Activated naive CD4-positive, alpha-beta T cell treated with anti-CD3 and anti-CD28 coated beads for 36 hours (primary cell): ENCODE data around the gene NEDD4L. TPM values are rescaled to one million over a fixed set of nuclear protein-coding genes. Genes with fewer than 3 reads are reported as not detected.

Experiments
- CTCF ChIA-PET: fragments of 350-600 bp; sonication (Branson Sonifier 250); formaldehyde crosslinking; loops from one replicate; lab custom pipeline; 2021; ENCODE audit warnings: antibody characterized with exemption; lab: Charles Lee
- DNase-seq: peaks from one replicate; pipeline ENCODE4 v3.0.0-alpha.2; 2020
- H3K27ac Mint-ChIP-seq: one replicate; pipeline ENCODE4 v1.8.0; 2021; ENCODE audit warnings: mild to moderate bottlenecking, mixed read lengths
- H3K27me3 Mint-ChIP-seq: one replicate; pipeline ENCODE4 v1.8.0; 2021; ENCODE audit warnings: low read depth, mixed read lengths
- H3K36me3 Mint-ChIP-seq: one replicate; pipeline ENCODE4 v1.8.0; 2021; ENCODE audit warnings: low read depth, mixed read lengths
- H3K4me1 Mint-ChIP-seq: one replicate; pipeline ENCODE4 v1.8.0; 2021; ENCODE audit warnings: low read depth, mixed read lengths
- H3K4me3 Mint-ChIP-seq: one replicate; pipeline ENCODE4 v1.8.0; 2021; ENCODE audit warnings: mild to moderate bottlenecking, moderate library complexity, mixed read lengths
- H3K9me3 Mint-ChIP-seq: one replicate; pipeline ENCODE4 v1.8.0; 2021; ENCODE audit warnings: mixed read lengths
- intact Hi-C: fragments of 100-400 bp; cut with micrococcal nuclease; formaldehyde crosslinking; loops from one replicate; pipeline ENCODE4 v1.15.1; 2023
- total RNA-seq, 2 experiments: library from RNA; stranded (reverse); gene quantifications; one replicate each; pipeline ENCODE4 v1.2.3, GENCODE V29; 2021

Gene NEDD4L
- total RNA-seq, 2 experiments from 2014 or later: 5.3 to 5.6 TPM

DNA sequence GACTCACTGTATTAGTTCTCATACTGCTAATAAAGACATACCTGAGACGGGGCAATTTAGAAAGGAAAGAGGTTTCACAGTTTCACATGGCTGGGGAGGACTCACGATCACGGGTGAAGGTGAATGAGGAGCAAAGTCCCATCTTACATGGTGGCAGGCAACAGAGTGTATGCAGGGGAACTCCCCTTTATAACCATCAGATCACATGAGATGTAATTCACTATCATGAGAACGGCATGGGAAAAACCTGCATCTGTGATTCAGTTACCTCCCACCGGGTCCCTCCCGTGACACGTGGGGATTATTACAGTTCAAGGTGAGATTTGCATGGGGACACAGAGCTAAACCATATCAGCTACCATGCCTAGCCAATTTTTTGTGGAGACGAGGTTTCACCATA is 168.2 kb downstream of the NEDD4L start:
- CTCF ChIA-PET: no interaction called here

DNA sequence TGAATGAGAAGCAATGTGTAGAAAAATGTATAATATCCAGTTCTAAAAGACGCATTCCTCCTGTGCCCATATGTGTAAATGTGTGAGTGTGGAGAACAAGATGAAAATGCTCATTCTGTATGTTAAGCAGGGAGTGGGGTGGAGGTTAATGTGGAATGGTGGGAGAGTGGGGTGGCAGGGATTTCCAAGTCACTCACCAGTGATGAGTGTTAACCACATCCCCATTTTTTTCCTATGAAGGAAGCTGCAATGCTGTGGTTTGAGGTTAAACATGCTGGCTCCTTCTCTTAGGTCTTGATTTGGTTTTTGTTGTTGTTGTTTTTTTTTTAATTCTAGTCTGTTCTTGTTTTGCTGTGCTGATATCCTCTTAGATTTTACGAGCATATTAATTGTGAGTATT is 169.4 kb downstream of the NEDD4L start:
- CTCF ChIA-PET: no interaction called here
- intact Hi-C loops: no loop called here
- Mint-ChIP-seq H3K27me3 (no peaks in the 10 kb centered on the region), H3K4me1 (peaks cover 13% of the 10 kb centered on the region), H3K4me3 (no peak overlapping the region), H3K27ac (no peak overlapping the region), H3K36me3 (no peaks in the 10 kb centered on the region), H3K9me3 (no peaks in the 10 kb centered on the region)
- no peak for DNase-seq

More for the DNA sequence above, 168.2 kb downstream of the NEDD4L start:
- Mint-ChIP-seq H3K27ac (no peak overlapping the region), H3K4me3 (no peak overlapping the region), H3K9me3 (no peaks in the 10 kb centered on the region), H3K27me3 (no peaks in the 10 kb centered on the region), H3K4me1 (peaks cover 13% of the 10 kb centered on the region), H3K36me3 (no peaks in the 10 kb centered on the region)
- intact Hi-C loops: no loop called here
- DNase-seq: no peak

- no peak for DNase-seq
- no peaks in the 10 kb centered on the region for H3K9me3 Mint-ChIP-seq
- no peaks in the 10 kb centered on the region for H3K36me3 Mint-ChIP-seq
- intact Hi-C loops: no loop called here
- CTCF ChIA-PET: interaction anchor here (0.7 kb wide), 2 partner anchors 34 to 38 kb away, joined by 4 to 5 read pairs; no protein-coding TSS in a partner anchor
- no peaks in the 10 kb centered on the region for H3K27me3 Mint-ChIP-seq
- no peak overlapping the region for H3K4me3 Mint-ChIP-seq
- H3K4me1 Mint-ChIP-seq: peaks cover 12% of the 10 kb centered on the region
- no peak overlapping the region for H3K27ac Mint-ChIP-seq
Measured at GRCh38 chr18:58215011-58215410, 171.0 kb downstream of the NEDD4L start.

DNA sequence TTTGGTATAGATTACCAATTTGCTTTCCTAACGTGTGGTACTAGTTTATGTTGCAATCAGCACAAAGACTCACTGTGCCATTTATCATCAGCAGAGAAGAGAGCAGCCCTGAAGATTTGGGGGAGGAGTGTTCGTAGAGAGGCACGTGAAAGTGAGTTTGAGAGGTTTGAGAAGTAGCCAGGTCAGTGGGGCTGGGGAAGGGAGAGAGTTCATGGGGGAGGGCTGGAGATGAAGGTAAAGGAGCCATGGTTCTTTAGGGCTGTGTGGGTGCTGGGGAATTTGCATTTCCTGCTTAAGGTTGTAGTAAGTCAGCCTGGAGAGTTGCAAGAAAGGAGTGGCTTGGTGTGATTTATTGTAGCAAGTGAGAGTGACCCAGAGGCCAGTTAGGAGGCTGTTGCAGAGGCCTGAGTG is 172.1 kb downstream of the NEDD4L start:
- CTCF ChIA-PET: no interaction called here

GRCh38 chr18:58217052-58217451 is 173.0 kb downstream of the NEDD4L start:
- intact Hi-C loops: no loop called here
- no peak overlapping the region for H3K27ac Mint-ChIP-seq
- peaks cover 12% of the 10 kb centered on the region for H3K4me1 Mint-ChIP-seq
- CTCF ChIA-PET: interaction anchor here (0.6 kb wide), 1 partner anchor 10 kb away, joined by 6 read pairs; no protein-coding TSS in a partner anchor
- DNase-seq: no peak
- H3K36me3 Mint-ChIP-seq: no peaks in the 10 kb centered on the region
- no peaks in the 10 kb centered on the region for H3K27me3 Mint-ChIP-seq
- H3K9me3 Mint-ChIP-seq: no peaks in the 10 kb centered on the region
- H3K4me3 Mint-ChIP-seq: no peak overlapping the region

More for the DNA sequence above, 172.1 kb downstream of the NEDD4L start:
- H3K36me3 Mint-ChIP-seq: no peaks in the 10 kb centered on the region
- H3K27me3 Mint-ChIP-seq: no peaks in the 10 kb centered on the region
- no peak overlapping the region for H3K4me3 Mint-ChIP-seq
- no peak overlapping the region for H3K27ac Mint-ChIP-seq
- DNase-seq: no peak
- H3K9me3 Mint-ChIP-seq: no peaks in the 10 kb centered on the region
- peaks cover 12% of the 10 kb centered on the region for H3K4me1 Mint-ChIP-seq
- intact Hi-C loops: no loop called here

GRCh38 chr18:58218117-58218516 is 174.1 kb downstream of the NEDD4L start:
- H3K4me1 Mint-ChIP-seq: peaks cover 14% of the 10 kb centered on the region
- H3K4me3 Mint-ChIP-seq: no peak overlapping the region
- H3K27me3 Mint-ChIP-seq: no peaks in the 10 kb centered on the region
- no peak for DNase-seq
- H3K36me3 Mint-ChIP-seq: no peaks in the 10 kb centered on the region
- H3K27ac Mint-ChIP-seq: no peak overlapping the region
- intact Hi-C loops: no loop called here
- CTCF ChIA-PET: no interaction called here
- no peaks in the 10 kb centered on the region for H3K9me3 Mint-ChIP-seq

- DNase-seq: no peak
- Mint-ChIP-seq H3K9me3 (no peaks in the 10 kb centered on the region), H3K27ac (no peak overlapping the region), H3K27me3 (no peaks in the 10 kb centered on the region), H3K4me3 (no peak overlapping the region), H3K4me1 (peaks cover 17% of the 10 kb centered on the region), H3K36me3 (no peaks in the 10 kb centered on the region)
- intact Hi-C loops: no loop called here
- CTCF ChIA-PET: interaction anchor here (0.8 kb wide), 1 partner anchor 38 kb away, joined by 3 read pairs; no protein-coding TSS in a partner anchor
Measured at GRCh38 chr18:58221060-58221725, 177.2 kb downstream of the NEDD4L start.

DNA sequence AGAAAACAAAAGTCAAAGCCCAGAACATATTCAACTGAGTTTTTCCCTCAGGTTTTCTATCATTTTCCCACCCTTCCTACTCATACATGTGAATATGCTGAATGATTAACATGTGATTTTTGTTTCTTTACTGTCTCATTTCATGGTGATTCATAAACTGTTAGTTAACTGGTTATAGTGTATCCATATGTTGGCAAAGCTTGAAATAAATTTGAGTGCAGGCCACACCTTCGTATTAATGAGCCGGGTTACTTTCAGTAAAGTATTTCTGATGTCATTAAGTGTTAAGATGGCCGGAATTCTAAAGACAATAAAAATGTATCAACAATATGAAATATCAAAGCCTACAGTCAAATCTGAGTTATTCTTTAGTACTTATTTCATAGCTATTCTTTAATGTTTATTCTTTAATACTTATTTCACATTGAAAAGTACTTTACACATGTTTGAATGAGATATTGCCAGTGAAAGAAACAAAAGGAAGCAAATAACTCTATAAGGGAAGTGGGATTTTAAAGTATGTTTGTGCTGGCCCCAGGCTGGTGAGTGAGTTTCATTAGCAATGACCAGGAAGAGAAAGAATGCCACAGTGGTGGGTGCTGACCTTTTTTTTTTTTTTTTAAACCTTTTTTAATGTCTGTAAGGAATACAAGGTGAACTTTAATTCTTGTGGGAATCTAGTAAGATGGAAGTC is 178.6 kb downstream of the NEDD4L start:
- Mint-ChIP-seq H3K9me3 (no peaks in the 10 kb centered on the region), H3K4me3 (no peak overlapping the region), H3K27ac (no peak overlapping the region), H3K27me3 (no peaks in the 10 kb centered on the region), H3K36me3 (no peaks in the 10 kb centered on the region), H3K4me1 (peaks cover 17% of the 10 kb centered on the region)
- intact Hi-C loops: no loop called here
- no peak for DNase-seq
- CTCF ChIA-PET: no interaction called here

GRCh38 chr18:58223717-58224424 is 179.8 kb downstream of the NEDD4L start:
- no peak overlapping the region for H3K27ac Mint-ChIP-seq
- no peaks in the 10 kb centered on the region for H3K9me3 Mint-ChIP-seq
- intact Hi-C loops: no loop called here
- H3K27me3 Mint-ChIP-seq: no peaks in the 10 kb centered on the region
- CTCF ChIA-PET: interaction anchor here (0.7 to 1.0 kb wide), 2 partner anchors 43 to 89 kb away, joined by 4 read pairs; no protein-coding TSS in a partner anchor
- no peak overlapping the region for H3K4me3 Mint-ChIP-seq
- no peaks in the 10 kb centered on the region for H3K36me3 Mint-ChIP-seq
- H3K4me1 Mint-ChIP-seq: peaks cover 17% of the 10 kb centered on the region
- no peak for DNase-seq

DNA sequence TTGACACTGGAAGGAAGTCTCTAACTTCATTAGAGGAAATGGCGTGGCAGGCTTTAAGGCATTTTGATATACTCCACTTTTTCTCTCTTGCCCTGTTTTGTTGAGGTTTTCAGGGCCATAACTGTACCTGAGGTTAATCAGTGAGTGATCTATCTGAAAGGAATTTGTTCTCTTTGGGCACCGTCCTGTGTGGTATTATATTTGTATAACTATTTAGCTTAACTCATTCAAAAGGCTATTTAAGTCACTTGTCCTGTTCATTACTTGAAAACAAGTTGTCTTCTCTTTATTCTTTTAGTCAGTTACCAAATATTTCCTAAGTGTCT is 180.4 kb downstream of the NEDD4L start:
- Mint-ChIP-seq H3K4me1 (peaks cover 17% of the 10 kb centered on the region), H3K36me3 (no peaks in the 10 kb centered on the region), H3K4me3 (no peak overlapping the region), H3K27me3 (no peaks in the 10 kb centered on the region), H3K9me3 (no peaks in the 10 kb centered on the region), H3K27ac (no peak overlapping the region)
- CTCF ChIA-PET: interaction anchor here (0.7 to 1.1 kb wide), 3 partner anchors 43 to 90 kb away, joined by 4 to 5 read pairs (median 4); no protein-coding TSS in a partner anchor
- intact Hi-C loops: no loop called here
- no peak for DNase-seq

DNA sequence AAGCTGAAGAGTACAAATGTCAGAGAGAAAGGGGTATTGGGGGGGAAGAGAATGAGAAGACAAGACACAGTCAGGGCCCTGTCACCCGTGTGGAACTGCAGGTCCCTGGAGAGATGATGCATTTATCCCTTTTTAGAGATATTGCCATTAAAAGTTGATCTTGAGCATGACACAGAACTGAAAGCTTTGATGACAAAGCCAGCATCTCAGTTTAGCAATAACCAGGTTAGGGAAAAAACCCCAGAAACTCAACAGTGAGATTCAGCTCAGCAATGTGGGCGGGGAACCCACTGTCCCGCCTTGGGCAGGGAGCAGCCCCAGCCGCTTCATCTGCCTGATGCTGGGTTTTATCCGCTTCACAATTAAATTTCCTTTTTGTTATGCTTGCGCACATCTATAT is 181.1 kb downstream of the NEDD4L start:
- Mint-ChIP-seq H3K4me1 (peaks cover 17% of the 10 kb centered on the region), H3K27me3 (no peaks in the 10 kb centered on the region), H3K36me3 (no peaks in the 10 kb centered on the region), H3K9me3 (no peaks in the 10 kb centered on the region), H3K27ac (no peak overlapping the region), H3K4me3 (no peak overlapping the region)
- DNase-seq: peak; percentile 54
- intact Hi-C loops: no loop called here
- CTCF ChIA-PET: interaction anchor here (1.0 to 1.1 kb wide), 2 partner anchors 44 to 47 kb away, joined by 4 to 5 read pairs; no protein-coding TSS in a partner anchor

GRCh38 chr18:58226429-58226828 is 182.4 kb downstream of the NEDD4L start:
- no peak for DNase-seq
- H3K4me3 Mint-ChIP-seq: no peak overlapping the region
- no peaks in the 10 kb centered on the region for H3K36me3 Mint-ChIP-seq
- intact Hi-C loops: no loop called here
- H3K27me3 Mint-ChIP-seq: no peaks in the 10 kb centered on the region
- no peaks in the 10 kb centered on the region for H3K9me3 Mint-ChIP-seq
- H3K4me1 Mint-ChIP-seq: peaks cover 17% of the 10 kb centered on the region
- H3K27ac Mint-ChIP-seq: no peak overlapping the region
- CTCF ChIA-PET: interaction anchor here (1.2 kb wide), 1 partner anchor 95 kb away, joined by 3 read pairs; no protein-coding TSS in a partner anchor
